Trophoblast cell (in vitro differentiated cells and primary cell): Measurements from ENCODE around the gene PHLDA3.

Experiments
- DNase-seq, 2 donors: peaks; one replicate each; pipeline ENCODE4 v3.0.0-alpha.2; 2016
- H2AFZ ChIP-seq: 2 replicates; pipeline ENCODE4 v1.6.1; 2013; ENCODE audit warnings: low read length, moderate library complexity, mild to moderate bottlenecking; ENCODE audit not compliant: insufficient read depth, poor library complexity
- H2AK5ac ChIP-seq: 2 replicates; pipeline ENCODE4 v1.6.1; 2013; ENCODE audit warnings: mild to moderate bottlenecking, low read length
- H2BK120ac ChIP-seq: 2 replicates; pipeline ENCODE4 v1.6.1; 2013; ENCODE audit warnings: low read length, mild to moderate bottlenecking, moderate library complexity; ENCODE audit not compliant: insufficient read depth, poor library complexity
- H2BK12ac ChIP-seq: 2 replicates; pipeline ENCODE4 v1.6.1; 2013; ENCODE audit warnings: mild to moderate bottlenecking, low read length, moderate library complexity
- H2BK5ac ChIP-seq: 2 replicates; pipeline ENCODE4 v1.6.1; 2013; ENCODE audit warnings: low read length, low read depth, moderate library complexity, mild to moderate bottlenecking; ENCODE audit not compliant: poor library complexity
- H3K14ac ChIP-seq: 2 replicates; pipeline ENCODE4 v1.6.1; 2013; ENCODE audit warnings: mild to moderate bottlenecking, low read length
- H3K18ac ChIP-seq: 2 replicates; pipeline ENCODE4 v1.6.1; 2013; ENCODE audit warnings: mild to moderate bottlenecking, low read length
- H3K23ac ChIP-seq: 2 replicates; pipeline ENCODE4 v1.6.1; 2013; ENCODE audit warnings: low read length
- H3K27ac ChIP-seq: 2 replicates; pipeline ENCODE4 v1.5.1; 2013; ENCODE audit warnings: low read depth, mild to moderate bottlenecking, inconsistent platforms, low read length, moderate library complexity
- H3K27me3 ChIP-seq: 2 replicates; pipeline ENCODE4 v1.6.1; 2013; ENCODE audit warnings: inconsistent platforms, mild to moderate bottlenecking, low read length, moderate library complexity; ENCODE audit not compliant: insufficient read depth
- H3K36me3 ChIP-seq, 2 experiments: 1 replicate in 1 of 2; 2 replicates in 1 of 2; pipeline ENCODE4 v1.6.1; 2013; ENCODE audit warnings: low read length in 2 of 2, mild to moderate bottlenecking in 2 of 2, moderate library complexity in 1 of 2; ENCODE audit not compliant: insufficient read depth in 2 of 2, control insufficient read depth in 1 of 2
- H3K4ac ChIP-seq: 2 replicates; pipeline ENCODE4 v1.6.1; 2013; ENCODE audit warnings: low read depth, mild to moderate bottlenecking, low read length, moderate library complexity
- H3K4me1 ChIP-seq, 2 experiments: 1 replicate in 1 of 2; 2 replicates in 1 of 2; pipeline ENCODE4 v1.6.1; 2013; ENCODE audit warnings: low read length in 2 of 2, mild to moderate bottlenecking in 2 of 2, moderate library complexity in 1 of 2; ENCODE audit not compliant: insufficient read depth in 2 of 2, control insufficient read depth in 1 of 2
- H3K4me2 ChIP-seq: 2 replicates; pipeline ENCODE4 v1.6.1; 2013; ENCODE audit warnings: inconsistent platforms, mild to moderate bottlenecking, low read length, moderate library complexity
- H3K4me3 ChIP-seq: 2 replicates; pipeline ENCODE4 v1.5.1; 2013; ENCODE audit warnings: mild to moderate bottlenecking, low read depth, low read length, inconsistent platforms
- H3K79me1 ChIP-seq: one replicate; pipeline ENCODE4 v1.6.1; 2013; ENCODE audit warnings: low read length
- H3K79me2 ChIP-seq: 2 replicates; pipeline ENCODE4 v1.6.1; 2013; ENCODE audit warnings: low read length, mild to moderate bottlenecking; ENCODE audit not compliant: control insufficient read depth, insufficient read depth, poor library complexity
- H3K9ac ChIP-seq: 2 replicates; pipeline ENCODE4 v1.6.1; 2013; ENCODE audit warnings: mild to moderate bottlenecking, low read length
- H3K9me3 ChIP-seq: 2 replicates; pipeline ENCODE4 v1.6.1; 2013; ENCODE audit warnings: low read depth, mild to moderate bottlenecking, control low read depth, inconsistent platforms, low read length; ENCODE audit not compliant: insufficient read depth
- H4K12ac ChIP-seq: 2 replicates; pipeline ENCODE4 v1.6.1; 2013; ENCODE audit warnings: low read depth, mild to moderate bottlenecking, low read length, moderate library complexity
- H4K8ac ChIP-seq: 2 replicates; pipeline ENCODE4 v1.6.1; 2013; ENCODE audit warnings: low read depth, mild to moderate bottlenecking, low read length, moderate library complexity
- H4K91ac ChIP-seq: one replicate; pipeline ENCODE4 v1.6.1; 2013; ENCODE audit warnings: low read depth, mild to moderate bottlenecking, low read length, moderate library complexity
- WGBS: extraction: QIAGEN DNeasy Blood & Tissue Kit; methylation state at CpG from one replicate; pipeline ENCODE4 v1.1.7; 2013; ENCODE audit warnings: missing lambda C conversion rate; ENCODE audit not compliant: insufficient read length, insufficient coverage; ENCODE audit errors: extremely low coverage; 5-methylcytosine and 5-hydroxymethylcytosine counted together

Gene PHLDA3

DNA sequence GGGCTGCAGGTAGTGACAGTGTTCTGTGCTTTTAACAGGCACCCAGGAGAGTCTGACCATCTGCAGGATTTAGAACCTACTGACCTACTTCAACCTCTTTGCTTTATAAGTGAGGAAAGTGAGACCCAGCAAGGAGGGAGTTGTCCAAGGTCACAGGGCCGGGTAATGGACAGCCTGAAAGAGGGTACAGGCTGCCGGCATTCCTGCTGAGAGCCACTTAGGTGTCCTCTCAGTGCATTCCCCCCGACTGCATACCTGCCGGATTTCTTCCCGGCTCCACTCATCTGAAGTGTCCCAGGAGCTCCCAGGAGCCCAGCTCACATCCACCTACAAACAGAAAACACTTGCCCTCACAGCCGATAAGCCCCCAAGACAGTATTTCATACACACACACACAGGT lies 13.9 kb downstream of the PHLDA3 start:
- no CpG with 5 or more reads among the region's 6 CpGs for WGBS

DNA sequence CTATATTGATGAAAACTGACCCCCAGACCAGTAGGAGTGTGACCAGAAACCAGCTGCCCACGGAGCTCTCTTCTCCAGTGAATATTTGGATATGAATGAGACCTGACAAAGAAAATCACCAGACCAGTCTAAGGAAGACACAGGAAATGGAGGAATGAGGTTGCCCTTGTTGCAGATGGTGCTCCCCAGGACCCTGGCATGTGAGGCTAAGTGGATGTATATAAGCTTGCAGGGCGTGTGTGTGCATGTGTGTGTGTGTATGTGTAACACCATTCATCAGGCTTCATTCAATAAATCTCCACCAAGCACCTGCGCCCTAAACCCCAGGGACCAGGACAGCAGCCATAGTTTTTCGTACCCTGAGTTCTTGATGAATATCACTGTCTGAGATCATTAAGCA lies 14.4 kb downstream of the PHLDA3 start:
- Histone ChIP-seq H2BK5ac (no peak overlapping the region), H3K27ac (no peak overlapping the region), H3K36me3 (no peaks in the 10 kb centered on the region), H3K4ac (no peak overlapping the region), H2AFZ (no peak overlapping the region), H3K18ac (no peak overlapping the region), H3K9me3 (no peaks in the 10 kb centered on the region), H3K14ac (no peak overlapping the region), H2BK120ac (no peak overlapping the region), H4K8ac (no peak overlapping the region), H3K4me3 (no peak overlapping the region), H2AK5ac (no peak overlapping the region), H3K79me1 (peaks cover 14% of the 10 kb centered on the region), H3K4me1 (peaks cover 22 to 24% of the 10 kb centered on the region in 2 experiments), H3K4me2 (no peak overlapping the region), H4K12ac (no peak overlapping the region), H3K9ac (no peak overlapping the region), H3K79me2 (no peaks in the 10 kb centered on the region), H2BK12ac (no peak overlapping the region), H3K27me3 (no peaks in the 10 kb centered on the region), H4K91ac (peak overlapping the region; percentile 20), H3K23ac (no peak overlapping the region)
- no peak for DNase-seq
- WGBS = no CpG with 5 or more reads among the region's 4 CpGs

More for the DNA sequence above, 13.9 kb downstream of the PHLDA3 start:
- Histone ChIP-seq H2BK12ac (no peak overlapping the region), H3K4me1 (peaks cover 27 to 29% of the 10 kb centered on the region in 2 experiments), H2AK5ac (no peak overlapping the region), H3K9ac (no peak overlapping the region), H3K23ac (no peak overlapping the region), H3K18ac (no peak overlapping the region), H3K27ac (no peak overlapping the region), H3K36me3 (no peaks in the 10 kb centered on the region), H3K27me3 (no peaks in the 10 kb centered on the region), H3K79me2 (no peaks in the 10 kb centered on the region), H3K4me3 (no peak overlapping the region), H2BK5ac (no peak overlapping the region), H3K4me2 (no peak overlapping the region), H2AFZ (no peak overlapping the region), H4K12ac (no peak overlapping the region), H3K79me1 (peaks cover 19% of the 10 kb centered on the region), H3K14ac (no peak overlapping the region), H2BK120ac (no peak overlapping the region), H3K4ac (no peak overlapping the region), H4K8ac (no peak overlapping the region), H3K9me3 (no peaks in the 10 kb centered on the region), H4K91ac (no peak overlapping the region)
- no peak for DNase-seq

DNA sequence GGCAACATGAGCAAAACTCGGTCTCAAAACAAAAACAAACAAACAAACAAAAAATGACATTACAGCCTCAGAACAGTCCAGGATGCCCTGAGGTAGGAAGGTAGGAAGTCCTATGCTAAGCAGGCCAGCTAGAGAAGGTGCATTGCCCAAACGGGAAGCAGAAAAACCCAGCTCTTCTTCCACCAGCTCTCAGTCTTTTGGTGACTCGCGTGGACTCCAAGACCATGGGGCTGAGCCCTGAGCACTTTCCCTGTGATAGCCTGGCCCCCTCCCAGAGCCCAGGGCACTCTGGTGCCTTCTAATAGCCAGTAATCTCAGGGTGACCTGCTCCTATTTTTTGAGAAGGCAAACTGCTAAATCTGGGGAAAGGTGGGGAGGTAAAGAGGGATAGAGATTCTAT lies 16.1 kb downstream of the PHLDA3 start:
- Histone ChIP-seq H2BK120ac (peak overlapping the region; percentile 27), H3K4me2 (no peak overlapping the region), H3K9me3 (no peaks in the 10 kb centered on the region), H3K36me3 (no peaks in the 10 kb centered on the region), H2BK5ac (no peak overlapping the region), H3K23ac (no peak overlapping the region), H3K27me3 (no peaks in the 10 kb centered on the region), H4K8ac (no peak overlapping the region), H2AK5ac (no peak overlapping the region), H4K12ac (no peak overlapping the region), H3K4ac (no peak overlapping the region), H2BK12ac (no peak overlapping the region), H3K27ac (no peak overlapping the region), H3K9ac (no peak overlapping the region), H3K79me2 (no peaks in the 10 kb centered on the region), H2AFZ (peak overlapping the region; percentile 8), H3K18ac (no peak overlapping the region), H3K79me1 (peaks cover 16% of the 10 kb centered on the region), H3K4me3 (no peak overlapping the region), H4K91ac (no peak overlapping the region), H3K4me1 (peaks cover 23 to 31% of the 10 kb centered on the region in 2 experiments), H3K14ac (no peak overlapping the region)
- no peak for DNase-seq
- WGBS = no CpG with 5 or more reads among the region's 4 CpGs

DNA sequence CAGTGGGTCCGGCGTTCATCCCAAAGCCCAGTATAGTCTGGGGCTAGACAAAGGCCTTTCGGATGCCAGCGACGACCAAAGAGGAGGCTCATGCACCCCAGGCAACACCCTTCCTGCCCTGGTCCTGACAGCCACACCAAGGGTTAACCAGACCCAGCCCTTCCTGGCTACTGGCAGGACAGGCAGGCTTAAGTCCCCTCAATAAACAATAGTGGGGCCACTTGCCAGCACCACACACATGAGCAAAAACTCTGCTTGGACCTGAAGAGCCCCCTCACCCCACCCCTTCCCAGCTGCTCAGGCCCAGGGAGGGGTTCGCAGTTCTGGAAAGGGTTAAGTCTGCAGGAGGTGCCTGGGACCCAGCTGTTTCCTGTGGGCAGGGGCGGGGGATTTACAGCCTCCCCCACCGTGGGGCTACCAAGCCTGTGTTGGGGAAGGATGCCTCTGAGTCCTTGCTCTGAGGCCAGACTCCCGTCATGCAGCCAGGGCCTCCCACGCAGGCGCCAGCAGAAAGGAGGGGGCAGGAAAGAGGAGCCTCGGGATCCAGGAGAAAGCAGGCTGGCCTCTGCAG lies 18.2 kb downstream of the PHLDA3 start:
- Histone ChIP-seq H3K4me1 (peaks cover 16 to 21% of the 10 kb centered on the region in 2 experiments), H3K79me1 (peaks cover 9% of the 10 kb centered on the region), H3K9ac (no peak overlapping the region), H3K9me3 (no peaks in the 10 kb centered on the region), H3K14ac (peak overlapping the region; percentile 16), H3K4me2 (no peak overlapping the region), H2BK120ac (peak overlapping the region; percentile 56), H4K91ac (peak overlapping the region; percentile 53), H3K18ac (peak overlapping the region; percentile 16), H3K4ac (no peak overlapping the region), H2BK5ac (peak overlapping the region; percentile 10), H3K79me2 (no peaks in the 10 kb centered on the region), H4K12ac (peak overlapping the region; percentile 47), H3K23ac (no peak overlapping the region), H4K8ac (peak overlapping the region; percentile 36), H3K4me3 (no peak overlapping the region), H3K27ac (peak overlapping the region; percentile 7), H3K27me3 (no peaks in the 10 kb centered on the region), H2BK12ac (peak overlapping the region; percentile 46), H2AK5ac (peak overlapping the region; percentile 60), H2AFZ (no peak overlapping the region), H3K36me3 (no peaks in the 10 kb centered on the region)
- no peak for DNase-seq
- no CpG with 5 or more reads among the region's 12 CpGs for WGBS
